Hypothalamus (tissue), 51 donors: Measurements from ENCODE around the gene RNF17.
A peak's percentile ranks its signal among the peaks of the same experiment; 100 is the strongest.
"Not testable (repeated sequence)": the region's sequence is repeated elsewhere in the genome, so short reads cannot be mapped to it uniquely, and the experiment has no call there.

Experiments used
- DNase-seq, 51 donors: peaks; one replicate each; lab custom pipeline; 2025; lab: John Stamatoyannopoulos, UW

RNF17 gene

GRCh38 chr13:24741791-24742190 is 22.2 kb upstream of the RNF17 start:
- no peak for DNase-seq

DNA sequence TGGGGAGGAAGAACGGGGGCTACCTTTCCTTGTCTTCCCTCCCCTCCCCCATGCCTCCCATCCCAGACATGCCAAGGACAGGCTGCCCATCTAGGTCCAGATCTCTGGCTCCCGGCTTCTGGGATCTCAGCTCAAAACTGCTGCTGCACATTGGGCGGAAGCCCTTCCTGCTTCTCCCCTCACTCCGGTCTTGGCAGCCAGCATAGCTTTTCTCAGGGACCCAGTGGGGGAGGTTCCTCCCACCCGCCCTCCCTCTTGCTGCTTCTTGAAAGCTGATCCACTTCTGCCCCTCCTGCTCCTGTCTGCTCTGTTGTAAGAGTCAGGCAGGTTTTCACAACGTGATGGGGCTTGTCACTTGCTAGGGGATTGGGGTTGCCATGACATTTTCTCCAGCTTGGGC is 21.7 kb upstream of the RNF17 start:
- DNase-seq: no peak

DNA sequence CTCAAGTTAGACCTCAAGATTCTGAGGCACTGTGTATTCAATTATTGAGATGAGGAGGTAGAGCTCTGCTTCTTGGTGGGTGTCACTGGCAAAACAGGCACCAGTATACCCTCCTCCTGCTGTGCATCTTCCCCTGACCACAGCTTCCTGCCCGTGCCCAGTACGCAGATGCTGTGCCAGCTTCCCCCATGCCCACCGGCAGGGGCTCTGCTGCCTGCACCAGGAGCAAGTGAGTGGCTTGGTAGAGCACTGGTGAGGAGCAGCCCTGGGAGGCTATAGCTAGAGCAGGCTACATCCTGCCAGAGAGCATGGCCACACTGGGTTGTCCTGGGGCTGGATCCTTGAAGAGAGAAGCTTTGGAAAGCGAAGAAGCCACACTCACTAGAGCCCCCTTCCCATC is 21.0 kb upstream of the RNF17 start:
- no peak for DNase-seq

DNA sequence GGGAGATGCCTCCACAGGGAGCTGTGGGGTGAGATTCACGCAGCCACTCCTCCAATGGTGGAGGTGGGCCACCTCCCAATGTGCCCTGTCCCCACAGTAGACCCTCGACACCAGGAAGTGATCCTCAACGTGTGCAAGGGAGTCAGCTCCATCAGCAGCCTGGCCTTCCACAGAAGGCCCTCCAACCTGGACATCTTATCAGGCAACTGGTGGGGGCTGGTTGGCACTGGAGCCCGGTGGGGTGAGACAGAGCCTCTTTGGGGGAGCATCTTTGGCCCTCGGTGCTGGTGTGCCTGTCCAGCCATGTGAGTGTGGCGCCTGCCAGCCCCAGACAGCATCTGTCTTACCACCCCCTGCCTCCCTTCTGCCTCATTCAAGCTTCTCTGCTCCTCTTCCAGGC is 19.7 kb upstream of the RNF17 start:
- no peak for DNase-seq

DNA sequence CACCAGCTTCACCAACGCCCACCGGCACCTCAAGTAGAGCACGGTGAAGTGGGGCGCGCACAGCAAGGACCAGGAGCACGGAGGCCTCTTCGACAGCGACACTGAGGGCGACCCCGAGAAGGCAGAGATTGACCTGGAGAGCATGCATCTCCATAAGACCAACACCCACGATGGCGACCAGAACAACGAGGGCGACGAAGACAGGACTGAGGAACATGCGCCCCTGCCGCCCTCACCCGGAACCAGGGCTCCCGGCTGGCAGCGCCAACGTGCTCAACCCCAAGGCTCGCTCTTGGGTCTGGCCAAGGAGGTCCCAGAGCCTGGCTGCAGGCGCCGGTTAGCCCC is 18.5 kb upstream of the RNF17 start:
- DNase-seq: no peak

DNA sequence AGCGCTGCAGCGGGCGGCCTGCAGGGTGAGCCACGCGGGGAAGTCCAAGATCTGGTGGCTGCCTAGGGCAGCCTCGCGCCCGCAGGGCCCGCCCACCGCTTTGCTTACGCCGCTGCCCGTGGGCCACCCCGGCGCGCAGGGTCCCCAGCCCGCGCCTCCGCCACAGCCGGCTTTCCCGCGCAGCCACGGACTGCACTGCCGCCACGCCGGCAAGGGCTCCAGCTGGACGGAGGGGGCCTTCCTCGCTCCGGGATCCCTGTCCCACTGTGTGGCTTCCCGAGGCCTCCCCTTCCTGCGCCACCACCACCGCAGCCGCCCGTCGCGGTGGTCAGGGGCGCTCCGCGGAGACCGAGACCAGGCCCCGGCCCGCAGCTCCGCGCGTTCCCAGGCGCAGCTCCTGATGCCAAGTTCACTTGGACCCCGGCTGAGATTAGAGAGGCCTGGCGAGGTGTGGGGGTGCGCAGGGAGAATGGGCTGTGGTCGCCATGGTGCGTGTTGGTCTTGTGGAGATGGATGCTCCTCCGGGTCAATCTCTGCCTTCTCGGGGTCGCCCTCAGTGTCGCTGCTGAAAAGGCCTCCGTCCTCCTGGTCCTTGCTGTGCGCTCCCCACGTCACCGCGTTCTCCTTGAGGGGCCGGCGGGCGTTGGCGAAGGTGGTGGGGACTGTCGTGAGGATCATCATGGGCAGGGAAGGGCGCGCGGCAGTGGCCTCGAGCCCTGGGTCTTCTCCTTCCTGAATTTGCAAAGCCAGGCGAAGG is 17.9 kb upstream of the RNF17 start:
- DNase-seq: no peak

GRCh38 chr13:24746618-24747247 is 17.2 kb upstream of the RNF17 start:
- no peak for DNase-seq

- DNase-seq: peak in 3 of 51 donors; percentile 8 to 14 (median 12)
These were observed 16.5 kb upstream of the RNF17 start for GRCh38 chr13:24747248-24748060.

DNA sequence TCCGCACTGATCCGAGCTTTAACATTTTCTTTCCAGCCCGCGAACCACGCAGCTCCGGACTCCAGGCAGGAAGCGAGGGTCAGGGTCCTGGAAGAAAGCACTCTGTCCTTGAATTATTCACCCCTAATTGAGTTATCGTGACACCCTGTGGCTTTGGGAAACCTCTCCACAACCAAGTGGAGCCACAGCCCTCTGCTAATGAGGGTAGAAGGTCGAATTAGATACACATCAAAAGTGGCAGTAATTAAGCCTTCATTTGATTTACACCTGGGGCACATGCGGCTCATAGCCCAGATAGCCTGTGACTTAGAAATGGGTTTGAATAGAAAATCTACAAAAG is 15.9 kb upstream of the RNF17 start:
- no peak for DNase-seq

DNA sequence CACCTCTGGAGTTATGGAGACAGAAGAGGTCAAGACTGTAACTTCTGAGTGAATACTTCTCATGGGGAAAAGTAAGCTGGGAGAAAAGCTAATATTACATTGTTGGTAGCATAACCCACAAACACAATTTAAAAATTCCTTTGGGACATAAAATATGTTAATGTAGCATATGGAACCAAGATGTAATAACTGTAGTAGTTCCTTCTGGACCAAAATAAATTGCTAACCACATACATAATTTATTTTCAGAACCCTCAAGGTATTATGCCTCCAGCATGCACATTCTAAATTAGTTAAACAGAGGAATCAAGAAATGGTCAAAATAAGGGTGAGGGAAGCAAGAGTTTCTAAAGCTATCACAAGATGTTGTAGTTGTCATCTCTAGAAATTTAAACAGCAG is 4.8 kb upstream of the RNF17 start:
- DNase-seq: no peak

GRCh38 chr13:24764276-24764630 is 284 bp downstream of the RNF17 start:
- DNase-seq: no peak

GRCh38 chr13:24777171-24777570 is 13.2 kb downstream of the RNF17 start:
- no peak for DNase-seq

GRCh38 chr13:24784319-24784718 is 20.4 kb downstream of the RNF17 start:
- DNase-seq: no peak

DNA sequence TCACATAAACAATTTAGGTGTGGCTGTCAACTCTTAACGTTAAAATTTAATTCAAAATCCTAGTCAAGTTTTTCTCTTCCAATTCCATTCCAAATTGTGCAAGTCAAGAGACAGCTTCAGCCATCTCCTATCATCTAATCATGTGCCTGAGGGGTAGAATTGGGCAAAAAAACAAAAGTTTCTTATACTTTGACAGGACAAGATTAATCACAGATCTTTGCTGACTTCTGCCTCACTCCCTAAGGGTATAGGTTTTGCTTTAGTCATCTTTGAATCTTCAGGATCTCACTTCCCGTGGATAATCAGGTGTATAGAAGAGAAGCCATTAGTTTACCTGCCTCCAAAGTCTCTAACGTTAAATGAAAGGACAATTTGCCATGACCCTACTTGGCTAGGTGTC is 24.6 kb downstream of the RNF17 start:
- DNase-seq: no peak

- DNase-seq: no peak
These were observed 38.1 kb downstream of the RNF17 start for GRCh38 chr13:24802074-24802473.

DNA sequence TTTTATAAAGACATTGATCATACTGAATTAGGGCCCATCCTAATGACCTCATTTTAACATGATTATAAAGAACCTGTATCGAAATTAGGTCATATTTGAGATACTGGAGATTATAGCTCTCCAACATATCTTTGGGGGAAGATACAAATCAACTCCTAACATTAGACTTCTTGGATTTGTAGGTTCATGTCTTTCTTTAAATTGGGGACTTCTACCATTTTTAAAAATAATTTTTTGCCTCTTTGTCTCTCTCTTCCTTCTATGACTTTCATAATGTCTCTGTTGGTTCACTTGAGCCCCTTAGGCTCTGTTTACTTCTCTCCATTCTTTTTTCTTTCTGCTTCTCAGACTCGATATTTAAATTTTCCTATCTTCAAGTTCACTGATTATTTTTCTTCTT is 57.2 kb downstream of the RNF17 start:
- no peak for DNase-seq

GRCh38 chr13:24822640-24823039 is 58.7 kb downstream of the RNF17 start:
- no peak for DNase-seq

DNA sequence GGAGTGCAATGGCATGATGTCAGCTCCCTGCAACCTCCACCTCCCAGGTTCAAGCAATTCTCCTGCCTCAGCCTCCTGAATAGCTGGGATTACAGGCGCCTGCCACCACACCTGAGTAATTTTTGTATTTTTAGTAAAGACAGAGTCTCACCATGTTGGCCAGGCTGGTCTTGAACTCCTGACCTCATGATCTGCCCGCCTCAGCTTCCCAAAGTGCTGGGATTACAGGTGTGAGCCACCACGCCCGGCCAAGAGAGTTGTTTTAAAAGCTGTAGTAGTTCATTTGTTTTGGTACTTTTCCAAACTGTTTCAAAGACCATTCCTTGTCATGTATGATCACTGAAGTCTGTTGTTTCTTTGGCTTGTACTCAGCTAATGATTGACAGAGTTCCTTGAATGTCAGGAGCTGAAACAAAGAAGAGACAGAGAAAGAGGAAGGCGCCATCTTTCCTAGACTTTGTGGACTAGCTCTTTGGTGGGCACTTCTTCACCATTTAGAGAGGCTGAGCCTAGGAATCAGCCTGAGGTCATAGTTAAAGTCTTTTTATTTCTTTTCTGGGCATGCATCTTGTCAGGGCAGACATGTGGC is 59.2 kb downstream of the RNF17 start:
- not testable (repeated sequence) for DNase-seq

DNA sequence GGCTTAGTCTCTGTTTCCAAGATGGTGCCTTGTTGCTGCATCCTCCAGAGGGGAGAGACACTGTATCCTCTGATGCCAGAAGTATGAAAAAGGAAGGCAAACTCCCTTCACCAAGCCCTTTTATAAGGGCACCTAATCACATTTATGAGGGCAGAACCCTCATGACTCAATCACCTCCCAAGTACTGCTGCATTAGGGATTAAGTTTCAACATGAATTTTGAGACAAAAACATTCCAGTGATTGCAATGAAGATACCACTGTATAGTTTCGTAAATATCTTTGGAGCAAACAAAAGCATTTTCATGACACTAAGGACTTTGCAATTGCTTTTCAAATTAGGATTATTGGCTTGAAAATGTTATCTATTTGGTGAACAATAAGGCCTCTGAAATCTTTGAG is 63.8 kb downstream of the RNF17 start:
- DNase-seq: no peak

DNA sequence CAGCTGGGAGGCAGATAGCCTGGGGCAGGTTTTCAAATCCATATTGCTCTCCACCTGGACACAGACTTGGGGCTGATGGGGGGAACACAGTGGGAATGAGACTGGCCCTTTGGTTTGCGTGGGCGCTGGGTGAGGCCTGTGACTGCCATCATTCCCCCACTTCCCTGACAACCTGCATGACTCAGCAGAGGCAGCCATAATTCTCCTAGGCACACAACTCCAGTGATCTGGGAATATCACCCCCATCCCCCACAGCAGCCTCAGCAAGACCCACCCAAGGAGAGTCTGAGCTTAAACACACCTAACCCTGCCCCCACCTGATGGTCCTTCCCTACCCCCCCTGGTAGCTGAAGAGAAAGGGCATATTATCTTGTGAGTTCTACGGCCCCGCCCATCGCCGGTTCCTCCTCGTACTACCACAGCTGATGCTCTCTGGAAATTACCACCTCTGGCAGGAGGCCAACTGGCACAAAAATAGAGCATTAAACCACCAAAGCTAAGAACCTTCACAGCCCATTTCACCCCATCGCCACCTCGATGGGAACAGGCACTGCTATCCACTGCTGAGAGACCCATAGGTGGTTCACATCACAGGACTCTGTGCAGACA is 71.0 kb downstream of the RNF17 start:
- no peak for DNase-seq

- not testable (repeated sequence) for DNase-seq
These were observed 73.6 kb downstream of the RNF17 start for GRCh38 chr13:24837528-24837927.
